ENCODE measurements around the gene DHRS3. TPM values are rescaled to one million over a fixed set of nuclear protein-coding genes. Genes with fewer than 3 reads are reported as not detected.

The DHRS3 gene
- total and polyA plus RNA-seq, 2 donors (not counting 3 experiments of a cell fraction or from before 2014, with no cell fraction given): 54.3 to 75.2 TPM

DNA sequence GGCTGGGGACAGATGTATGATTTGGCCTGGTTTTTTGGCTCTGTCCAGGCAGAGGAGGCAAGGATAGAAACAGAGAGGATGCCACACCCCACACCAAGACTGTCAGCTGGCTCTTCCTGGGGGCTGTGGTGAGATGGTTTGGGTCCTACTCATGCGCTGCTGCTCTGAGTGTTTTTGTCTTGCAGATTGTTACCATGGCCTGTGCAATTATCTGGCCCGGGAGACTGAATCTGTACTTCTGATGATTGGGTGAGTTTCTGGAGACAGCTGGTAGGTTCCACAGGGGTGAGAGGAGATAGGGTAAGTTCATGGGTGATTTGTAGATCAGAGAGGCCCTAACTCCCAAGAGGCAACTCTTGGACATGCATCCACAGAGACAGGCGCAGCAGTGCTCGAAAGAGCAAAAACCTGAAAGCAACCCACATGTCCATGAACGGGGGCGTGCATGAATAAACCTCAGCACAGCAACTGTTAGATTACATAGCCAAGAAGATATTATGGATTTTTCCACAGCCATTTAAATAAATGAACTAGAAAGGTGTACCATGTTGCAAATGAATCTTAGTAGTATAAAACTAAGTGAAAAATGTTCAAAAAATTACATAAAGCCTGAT, 43.7 kb upstream of the DHRS3 start:
- no peak for FAIRE-seq
- Histone ChIP-seq H3K9me1 (replicated peaks; ENCODE audit: control insufficient read depth, extremely low read depth, insufficient read depth, low read length) (no peaks in the 10 kb centered on the region), H3K4me3 (replicated peaks in 1 of 3; ENCODE audit: insufficient read depth in 1 of 3, low read depth in 1 of 3, low read length in 3 of 3) (no peak overlapping the region), H3K27me3 (ENCODE audit: control insufficient read depth in 2 of 2, insufficient read depth in 2 of 2, low read length in 2 of 2) (peaks cover 0 to 8% of the 10 kb centered on the region in 2 experiments), H3K27ac (ENCODE audit: insufficient read depth, low read depth, low read length) (no peak overlapping the region), H3K79me2 (ENCODE audit: control insufficient read depth, insufficient read depth, low read length) (no peaks in the 10 kb centered on the region), H2AFZ (ENCODE audit: low read depth, low read length) (no peak overlapping the region), H4K20me1 (replicated peaks; ENCODE audit: control insufficient read depth, extremely low read depth, insufficient read depth, low read length) (no peaks in the 10 kb centered on the region), H3K4me1 (ENCODE audit: control insufficient read depth, extremely low read depth, insufficient read depth, low read length) (no peaks in the 10 kb centered on the region), H3K9me3 (replicated peaks; ENCODE audit: control insufficient read depth, insufficient read depth, low read length) (no peaks in the 10 kb centered on the region), H3K4me2 (ENCODE audit: insufficient read depth, low read length) (no peak overlapping the region), H3K9ac (replicated peaks; ENCODE audit: extremely low read depth, insufficient read depth, low read length) (no peak overlapping the region), H3K36me3 (ENCODE audit: control insufficient read depth in 2 of 2, extremely low read depth in 1 of 2, insufficient read depth in 2 of 2, low read length in 2 of 2) (no peaks in the 10 kb centered on the region)
- no peak for DNase-seq (ENCODE audit: low read depth, low spot score)
- CTCF ChIA-PET: interaction anchor here (5.6 to 6.0 kb wide), 2 partner anchors 350 to 388 kb away, joined by 161 to 165 read pairs; no protein-coding TSS in a partner anchor
- POLR2A ChIA-PET: no interaction called here
- no peak for TF ChIP-seq MYC (IDR thresholded peaks at IDR 0.05; ENCODE audit: low read depth, low read length)
- TF ChIP-seq MAX (IDR thresholded peaks at IDR 0.05; ENCODE audit: insufficient read depth, insufficient read length): no peak
- TF ChIP-seq CTCF (IDR thresholded peaks at IDR 0.05; ENCODE audit: extremely low read depth in 1 of 2, insufficient read depth in 1 of 2, low read depth in 1 of 2, low read length in 2 of 2): no peak
- no peak for TF ChIP-seq JUN (IDR thresholded peaks at IDR 0.05; ENCODE audit: borderline replicate concordance, insufficient read depth, insufficient read length, low read depth)
- no peak for TF ChIP-seq POLR2A (IDR thresholded peaks at IDR 0.05; ENCODE audit: low read depth, low read length)
- TF ChIP-seq FOS (IDR thresholded peaks at IDR 0.05; ENCODE audit: borderline replicate concordance, insufficient read depth, low read length): no peak
- TF ChIP-seq EZH2 (IDR thresholded peaks at IDR 0.05; ENCODE audit: borderline replicate concordance, low read depth, low read length, severe bottlenecking): no peak
- no peak for TF ChIP-seq POLR2AphosphoS5 (IDR thresholded peaks at IDR 0.05; ENCODE audit: insufficient read depth, low read depth, low read length)
- no peak for TF ChIP-seq GATA2 (IDR thresholded peaks at IDR 0.05; ENCODE audit: insufficient read depth, insufficient read length, low read depth, low read length)
- dilution Hi-C loops (cut with MboI; ENCODE audit: extremely low pct_ligation_motif_present, low sequenced_read_pairs): no loop called here
- intact Hi-C loops (cut with micrococcal nuclease): no loop called here
- BruUV-seq (replicated peaks): no TSS peak
